ENCODE measurements around the gene NCKAP5L.

DNA sequence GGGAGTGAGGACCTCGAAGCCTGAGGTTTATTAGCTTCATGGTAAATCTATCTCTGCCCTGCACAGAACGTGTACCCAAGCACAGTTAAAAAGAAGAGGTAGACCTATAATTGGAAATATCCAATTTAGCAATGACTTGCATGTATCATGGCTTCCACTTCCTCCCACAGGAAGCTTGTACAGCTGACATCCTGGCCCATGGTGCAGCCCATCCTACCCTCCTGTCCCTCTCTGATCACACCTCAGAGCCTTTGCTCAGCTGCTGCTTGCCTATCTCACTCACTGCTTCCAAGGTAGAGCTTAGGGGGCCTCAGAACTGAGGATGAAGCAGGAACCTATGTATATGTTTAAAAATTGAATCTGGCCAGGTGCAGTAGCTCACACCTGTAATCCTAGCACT, 18.9 kb upstream of the NCKAP5L start:
- TF ChIP-seq, protein P1, sequence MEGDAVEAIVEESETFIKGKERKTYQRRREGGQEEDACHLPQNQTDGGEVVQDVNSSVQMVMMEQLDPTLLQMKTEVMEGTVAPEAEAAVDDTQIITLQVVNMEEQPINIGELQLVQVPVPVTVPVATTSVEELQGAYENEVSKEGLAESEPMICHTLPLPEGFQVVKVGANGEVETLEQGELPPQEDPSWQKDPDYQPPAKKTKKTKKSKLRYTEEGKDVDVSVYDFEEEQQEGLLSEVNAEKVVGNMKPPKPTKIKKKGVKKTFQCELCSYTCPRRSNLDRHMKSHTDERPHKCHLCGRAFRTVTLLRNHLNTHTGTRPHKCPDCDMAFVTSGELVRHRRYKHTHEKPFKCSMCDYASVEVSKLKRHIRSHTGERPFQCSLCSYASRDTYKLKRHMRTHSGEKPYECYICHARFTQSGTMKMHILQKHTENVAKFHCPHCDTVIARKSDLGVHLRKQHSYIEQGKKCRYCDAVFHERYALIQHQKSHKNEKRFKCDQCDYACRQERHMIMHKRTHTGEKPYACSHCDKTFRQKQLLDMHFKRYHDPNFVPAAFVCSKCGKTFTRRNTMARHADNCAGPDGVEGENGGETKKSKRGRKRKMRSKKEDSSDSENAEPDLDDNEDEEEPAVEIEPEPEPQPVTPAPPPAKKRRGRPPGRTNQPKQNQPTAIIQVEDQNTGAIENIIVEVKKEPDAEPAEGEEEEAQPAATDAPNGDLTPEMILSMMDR (IDR thresholded peaks at IDR 0.05), result no peak
- no peak for TF ChIP-seq POLR2A (IDR thresholded peaks at IDR 0.05)

Measured in prostate gland (tissue), 2 donors.